A549 treated with AZD2906 at 1 μM for 4 hours (cell line): Measurements from ENCODE around the gene PID1. TPM values are rescaled to one million over a fixed set of nuclear protein-coding genes. Genes with fewer than 3 reads are reported as not detected.

Experiments
- total RNA-seq: library from RNA; stranded (reverse); fragments of 200-300 nt; extraction: Qiagen RNA extraction; gene quantifications from 5 replicates; pipeline ENCODE4 v1.2.3, GENCODE V29; 2022

Gene PID1, protein sequence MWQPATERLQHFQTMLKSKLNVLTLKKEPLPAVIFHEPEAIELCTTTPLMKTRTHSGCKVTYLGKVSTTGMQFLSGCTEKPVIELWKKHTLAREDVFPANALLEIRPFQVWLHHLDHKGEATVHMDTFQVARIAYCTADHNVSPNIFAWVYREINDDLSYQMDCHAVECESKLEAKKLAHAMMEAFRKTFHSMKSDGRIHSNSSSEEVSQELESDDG
- 4.0 to 5.3 TPM (median 4.5 TPM) in 5 replicates for total RNA-seq

GRCh38 chr2:229270551-229271410 is at the start of gene PID1:
Gene PID1, minus strand, starts transcription at chr2:229271287. Its CDS starts 244 bp downstream, at chr2:229271043.

